Measurements from ENCODE around the gene CFAP45. TPM values are rescaled to one million over a fixed set of nuclear protein-coding genes. Genes with fewer than 3 reads are reported as not detected.
A peak's percentile ranks its signal among the peaks of the same experiment; 100 is the strongest.

CFAP45 gene
- total and polyA plus RNA-seq, 2 donors (not counting 1 experiment from before 2014, with no cell fraction given), result 1.3 to 2.4 TPM

DNA sequence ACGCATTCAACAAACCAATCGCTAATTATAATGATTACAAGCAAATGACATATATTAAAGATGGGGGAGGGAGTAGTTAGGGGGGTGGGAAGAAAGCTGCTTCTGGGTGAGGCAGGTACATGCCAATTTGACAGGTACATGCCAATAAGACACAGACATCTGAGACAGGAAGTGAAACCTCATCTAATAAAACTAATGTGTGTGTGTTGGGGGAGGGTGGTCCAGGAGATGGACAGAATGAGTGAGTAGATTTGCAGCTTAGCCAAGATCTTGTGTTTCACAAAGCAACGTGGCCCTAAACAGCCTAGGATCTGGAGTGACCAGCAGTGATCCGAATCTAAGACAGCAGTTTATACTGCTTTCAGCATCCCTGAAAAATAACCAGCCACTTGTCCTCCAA is 10.8 kb downstream of the CFAP45 start:
- Histone ChIP-seq H3K4me3 (ENCODE audit: control extremely low read depth in 1 of 5, extremely low read depth in 1 of 5, insufficient read depth in 1 of 5, low read depth in 2 of 5, low read length in 4 of 5) (peak overlapping the region in 1 of 5 experiments; percentile 15), H3K27ac (ENCODE audit: low read length in 2 of 2) (no peak overlapping the region), H3K9ac (ENCODE audit: low read length) (no peak overlapping the region), H3K27me3 (replicated peaks in 1 of 4; ENCODE audit: control extremely low read depth in 1 of 4, control insufficient read depth in 3 of 4, insufficient read depth in 4 of 4, low read length in 3 of 4) (no peaks in the 10 kb centered on the region), H4K20me1 (ENCODE audit: control insufficient read depth, insufficient read depth, low read length, poor library complexity, severe bottlenecking) (no peaks in the 10 kb centered on the region), H3K9me3 (ENCODE audit: control extremely low read depth in 1 of 3, control insufficient read depth in 2 of 3, insufficient read depth in 1 of 3, low read length in 2 of 3) (peaks cover 0 to 3% (median 0%) of the 10 kb centered on the region in 3 donors), H3K4me1 (ENCODE audit: control insufficient read depth in 2 of 2, insufficient read depth in 2 of 2, low read length in 2 of 2) (peaks cover 18 to 19% of the 10 kb centered on the region in 2 donors), H2AFZ (ENCODE audit: insufficient read depth, low read depth, low read length, poor library complexity, severe bottlenecking) (no peak overlapping the region), H3K36me3 (replicated peaks in 1 of 2; ENCODE audit: control extremely low read depth in 1 of 2, control insufficient read depth in 1 of 2, extremely low read depth in 1 of 2, insufficient read depth in 2 of 2, low read length in 1 of 2) (no peaks in the 10 kb centered on the region), H3K79me2 (ENCODE audit: control insufficient read depth, insufficient read depth, low read length) (no peaks in the 10 kb centered on the region), H3K4me2 (replicated peaks; ENCODE audit: low read depth, low read length, poor library complexity, severe bottlenecking) (peak overlapping the region; percentile 45)
- Mint-ChIP-seq H3K27ac (peak overlapping the region; percentile 57), H3K4me1 (peaks cover 26% of the 10 kb centered on the region), H3K9me3 (ENCODE audit: insufficient read depth) (no peaks in the 10 kb centered on the region), H3K4me3 (peak overlapping the region; percentile 36), H3K27me3 (no peaks in the 10 kb centered on the region)
- TF ChIP-seq, protein P1, sequence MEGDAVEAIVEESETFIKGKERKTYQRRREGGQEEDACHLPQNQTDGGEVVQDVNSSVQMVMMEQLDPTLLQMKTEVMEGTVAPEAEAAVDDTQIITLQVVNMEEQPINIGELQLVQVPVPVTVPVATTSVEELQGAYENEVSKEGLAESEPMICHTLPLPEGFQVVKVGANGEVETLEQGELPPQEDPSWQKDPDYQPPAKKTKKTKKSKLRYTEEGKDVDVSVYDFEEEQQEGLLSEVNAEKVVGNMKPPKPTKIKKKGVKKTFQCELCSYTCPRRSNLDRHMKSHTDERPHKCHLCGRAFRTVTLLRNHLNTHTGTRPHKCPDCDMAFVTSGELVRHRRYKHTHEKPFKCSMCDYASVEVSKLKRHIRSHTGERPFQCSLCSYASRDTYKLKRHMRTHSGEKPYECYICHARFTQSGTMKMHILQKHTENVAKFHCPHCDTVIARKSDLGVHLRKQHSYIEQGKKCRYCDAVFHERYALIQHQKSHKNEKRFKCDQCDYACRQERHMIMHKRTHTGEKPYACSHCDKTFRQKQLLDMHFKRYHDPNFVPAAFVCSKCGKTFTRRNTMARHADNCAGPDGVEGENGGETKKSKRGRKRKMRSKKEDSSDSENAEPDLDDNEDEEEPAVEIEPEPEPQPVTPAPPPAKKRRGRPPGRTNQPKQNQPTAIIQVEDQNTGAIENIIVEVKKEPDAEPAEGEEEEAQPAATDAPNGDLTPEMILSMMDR (IDR thresholded peaks at IDR 0.05), result no peak
- no peak for TF ChIP-seq EZH2 (IDR thresholded peaks at IDR 0.05; ENCODE audit: borderline replicate concordance, insufficient read depth, low read depth, low read length, poor library complexity, severe bottlenecking)
- ATAC-seq (ENCODE audit: low read depth), result peak; percentile 23
- peak; percentile 58 for DNase-seq
- ChIA-PET POLR2A (interaction anchor here (0.6 to 1.9 kb wide), 3 partner anchors 35 to 108 kb away, joined by 4 to 7 read pairs (median 6); partner anchors contain the start of genes DUSP23 and TAGLN2), CTCF (interaction anchor here (0.6 to 8.9 kb wide), 15 partner anchors 8 to 676 kb away, joined by 3 to 211 read pairs (median 7); partner anchors contain the start of genes FCRL6 and TAGLN2)
- intact Hi-C loops (cut with micrococcal nuclease), result no loop called here
- WGBS (ENCODE audit: insufficient coverage), result 81% methylated on average over 2 of the region's 4 CpGs

DNA sequence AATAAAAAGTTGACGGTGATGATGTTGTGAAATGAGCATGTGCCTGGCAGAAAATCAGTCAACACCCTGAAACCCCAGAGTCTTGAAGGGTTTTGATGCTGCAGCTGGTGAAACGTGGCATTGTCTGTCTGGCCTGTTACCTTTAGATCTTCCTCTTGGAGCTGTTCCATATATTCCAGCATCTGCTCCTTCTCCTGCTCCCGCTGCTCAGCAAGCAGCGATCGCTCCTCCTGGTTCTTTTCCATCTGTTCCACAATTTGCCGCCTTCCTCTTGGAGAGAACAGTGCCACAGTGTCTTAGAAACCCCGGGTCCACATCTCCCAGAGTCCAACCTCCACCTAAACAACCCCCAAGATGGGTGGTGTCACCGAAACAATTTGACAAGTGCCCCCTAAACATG is 15.7 kb downstream of the CFAP45 start:
- H3K36me3 ChIP-seq (replicated peaks in 1 of 2; ENCODE audit: control extremely low read depth in 1 of 2, control insufficient read depth in 1 of 2, extremely low read depth in 1 of 2, insufficient read depth in 2 of 2, low read length in 1 of 2), result no peaks in the 10 kb centered on the region
- TF ChIP-seq, protein P1 (IDR thresholded peaks at IDR 0.05), result no peak
- no peak for TF ChIP-seq EZH2 (IDR thresholded peaks at IDR 0.05; ENCODE audit: borderline replicate concordance, insufficient read depth, low read depth, low read length, poor library complexity, severe bottlenecking)
- H3K27me3 ChIP-seq (replicated peaks in 1 of 4; ENCODE audit: control extremely low read depth in 1 of 4, control insufficient read depth in 3 of 4, insufficient read depth in 4 of 4, low read length in 3 of 4), result no peaks in the 10 kb centered on the region
- no peaks in the 10 kb centered on the region for H4K20me1 ChIP-seq (ENCODE audit: control insufficient read depth, insufficient read depth, low read length, poor library complexity, severe bottlenecking)
- Mint-ChIP-seq H3K27ac (no peak overlapping the region), H3K27me3 (no peaks in the 10 kb centered on the region), H3K4me1 (peaks cover 9% of the 10 kb centered on the region), H3K9me3 (ENCODE audit: insufficient read depth) (no peaks in the 10 kb centered on the region), H3K4me3 (no peak overlapping the region)
- H3K4me3 ChIP-seq (ENCODE audit: control extremely low read depth in 1 of 5, extremely low read depth in 1 of 5, insufficient read depth in 1 of 5, low read depth in 2 of 5, low read length in 4 of 5), result no peak overlapping the region
- peaks cover 6% of the 10 kb centered on the region in 2 donors for H3K4me1 ChIP-seq (ENCODE audit: control insufficient read depth in 2 of 2, insufficient read depth in 2 of 2, low read length in 2 of 2)
- no peak for ATAC-seq (ENCODE audit: low read depth)
- H3K9me3 ChIP-seq (ENCODE audit: control extremely low read depth in 1 of 3, control insufficient read depth in 2 of 3, insufficient read depth in 1 of 3, low read length in 2 of 3), result no peaks in the 10 kb centered on the region
- CTCF ChIA-PET, result interaction anchor here (2.6 kb wide), 1 partner anchor 85 kb away, joined by 12 read pairs; no protein-coding TSS in a partner anchor
- WGBS (ENCODE audit: insufficient coverage), result 92% methylated on average over 7 of the region's 8 CpGs
- H3K9ac ChIP-seq (ENCODE audit: low read length), result no peak overlapping the region
- H3K4me2 ChIP-seq (replicated peaks; ENCODE audit: low read depth, low read length, poor library complexity, severe bottlenecking), result no peak overlapping the region
- DNase-seq, result no peak
- POLR2A ChIA-PET, result no interaction called here
- H2AFZ ChIP-seq (ENCODE audit: insufficient read depth, low read depth, low read length, poor library complexity, severe bottlenecking), result no peak overlapping the region
- intact Hi-C loops (cut with micrococcal nuclease), result no loop called here
- H3K27ac ChIP-seq (ENCODE audit: low read length in 2 of 2), result no peak overlapping the region
- no peaks in the 10 kb centered on the region for H3K79me2 ChIP-seq (ENCODE audit: control insufficient read depth, insufficient read depth, low read length)
